ENCODE data around the gene OR8D2.

DNA sequence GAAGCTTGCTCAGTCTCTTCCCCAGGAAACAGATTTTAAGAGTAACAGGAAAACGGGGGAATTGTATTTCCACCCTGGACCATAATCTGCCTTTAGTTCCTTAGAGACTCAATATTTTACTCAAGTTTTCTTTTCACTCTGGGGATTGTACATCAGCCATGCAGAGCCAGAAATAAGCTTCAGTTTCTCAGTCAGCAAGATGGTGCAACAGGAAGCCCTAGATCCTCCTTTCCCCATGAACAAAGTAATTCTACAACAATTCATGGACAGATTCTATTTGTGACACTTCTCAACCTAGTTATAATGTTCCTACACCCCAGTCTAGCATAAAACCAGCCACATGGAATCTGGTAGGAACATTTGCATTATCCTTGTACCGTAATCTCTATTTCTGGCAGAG, 39.6 kb upstream of the OR8D2 start:
- TF ChIP-seq, protein P1, sequence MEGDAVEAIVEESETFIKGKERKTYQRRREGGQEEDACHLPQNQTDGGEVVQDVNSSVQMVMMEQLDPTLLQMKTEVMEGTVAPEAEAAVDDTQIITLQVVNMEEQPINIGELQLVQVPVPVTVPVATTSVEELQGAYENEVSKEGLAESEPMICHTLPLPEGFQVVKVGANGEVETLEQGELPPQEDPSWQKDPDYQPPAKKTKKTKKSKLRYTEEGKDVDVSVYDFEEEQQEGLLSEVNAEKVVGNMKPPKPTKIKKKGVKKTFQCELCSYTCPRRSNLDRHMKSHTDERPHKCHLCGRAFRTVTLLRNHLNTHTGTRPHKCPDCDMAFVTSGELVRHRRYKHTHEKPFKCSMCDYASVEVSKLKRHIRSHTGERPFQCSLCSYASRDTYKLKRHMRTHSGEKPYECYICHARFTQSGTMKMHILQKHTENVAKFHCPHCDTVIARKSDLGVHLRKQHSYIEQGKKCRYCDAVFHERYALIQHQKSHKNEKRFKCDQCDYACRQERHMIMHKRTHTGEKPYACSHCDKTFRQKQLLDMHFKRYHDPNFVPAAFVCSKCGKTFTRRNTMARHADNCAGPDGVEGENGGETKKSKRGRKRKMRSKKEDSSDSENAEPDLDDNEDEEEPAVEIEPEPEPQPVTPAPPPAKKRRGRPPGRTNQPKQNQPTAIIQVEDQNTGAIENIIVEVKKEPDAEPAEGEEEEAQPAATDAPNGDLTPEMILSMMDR (IDR thresholded peaks at IDR 0.05; ENCODE audit: poor library complexity, severe bottlenecking), result no peak
- TF ChIP-seq EP300 (conservative IDR thresholded peaks at IDR 0.05; ENCODE audit: poor library complexity, severe bottlenecking) (no peak), RAD21 (conservative IDR thresholded peaks at IDR 0.05) (no peak)
- TF ChIP-seq, protein P2, sequence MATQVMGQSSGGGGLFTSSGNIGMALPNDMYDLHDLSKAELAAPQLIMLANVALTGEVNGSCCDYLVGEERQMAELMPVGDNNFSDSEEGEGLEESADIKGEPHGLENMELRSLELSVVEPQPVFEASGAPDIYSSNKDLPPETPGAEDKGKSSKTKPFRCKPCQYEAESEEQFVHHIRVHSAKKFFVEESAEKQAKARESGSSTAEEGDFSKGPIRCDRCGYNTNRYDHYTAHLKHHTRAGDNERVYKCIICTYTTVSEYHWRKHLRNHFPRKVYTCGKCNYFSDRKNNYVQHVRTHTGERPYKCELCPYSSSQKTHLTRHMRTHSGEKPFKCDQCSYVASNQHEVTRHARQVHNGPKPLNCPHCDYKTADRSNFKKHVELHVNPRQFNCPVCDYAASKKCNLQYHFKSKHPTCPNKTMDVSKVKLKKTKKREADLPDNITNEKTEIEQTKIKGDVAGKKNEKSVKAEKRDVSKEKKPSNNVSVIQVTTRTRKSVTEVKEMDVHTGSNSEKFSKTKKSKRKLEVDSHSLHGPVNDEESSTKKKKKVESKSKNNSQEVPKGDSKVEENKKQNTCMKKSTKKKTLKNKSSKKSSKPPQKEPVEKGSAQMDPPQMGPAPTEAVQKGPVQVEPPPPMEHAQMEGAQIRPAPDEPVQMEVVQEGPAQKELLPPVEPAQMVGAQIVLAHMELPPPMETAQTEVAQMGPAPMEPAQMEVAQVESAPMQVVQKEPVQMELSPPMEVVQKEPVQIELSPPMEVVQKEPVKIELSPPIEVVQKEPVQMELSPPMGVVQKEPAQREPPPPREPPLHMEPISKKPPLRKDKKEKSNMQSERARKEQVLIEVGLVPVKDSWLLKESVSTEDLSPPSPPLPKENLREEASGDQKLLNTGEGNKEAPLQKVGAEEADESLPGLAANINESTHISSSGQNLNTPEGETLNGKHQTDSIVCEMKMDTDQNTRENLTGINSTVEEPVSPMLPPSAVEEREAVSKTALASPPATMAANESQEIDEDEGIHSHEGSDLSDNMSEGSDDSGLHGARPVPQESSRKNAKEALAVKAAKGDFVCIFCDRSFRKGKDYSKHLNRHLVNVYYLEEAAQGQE (IDR thresholded peaks at IDR 0.05; ENCODE audit: borderline replicate concordance), result no peak
